ENCODE results near the gene TEX22.

The TEX22 gene

GRCh38 chr14:105375635-105376057, 22.7 kb upstream of the TEX22 start:
- no peak overlapping the region for H3K27ac ChIP-seq (ENCODE audit: low read depth, low read length)
- H3F3A ChIP-seq (ENCODE audit: control insufficient read depth, insufficient read depth) = no peaks in the 10 kb centered on the region
- no peaks in the 10 kb centered on the region for H3K9me2 ChIP-seq (replicated peaks; ENCODE audit: control insufficient read depth, low read length)
- no peak overlapping the region for H3K4me2 ChIP-seq (ENCODE audit: low read length)
- TF ChIP-seq CTCF (IDR thresholded peaks at IDR 0.05; ENCODE audit: low read depth, low read length, poor library complexity, severe bottlenecking) = no peak
- no peak for TF ChIP-seq EZH2phosphoT487 (IDR thresholded peaks at IDR 0.05; ENCODE audit: borderline replicate concordance, low read length)
- H4K20me1 ChIP-seq (ENCODE audit: control insufficient read depth, insufficient read depth, low read depth, low read length) = no peaks in the 10 kb centered on the region
- no peaks in the 10 kb centered on the region for H3K36me3 ChIP-seq (ENCODE audit: control insufficient read depth, low read length)
- no peaks in the 10 kb centered on the region for H3K9me3 ChIP-seq (ENCODE audit: control insufficient read depth, insufficient read depth, low read length)
- H3K4me3 ChIP-seq (ENCODE audit: low read length) = no peak overlapping the region
- peaks cover 6% of the 10 kb centered on the region; the same call in 1 of the 2 replicates for H3K4me1 ChIP-seq (ENCODE audit: control insufficient read depth, low read length)
- no peaks in the 10 kb centered on the region for H3K27me3 ChIP-seq (ENCODE audit: control insufficient read depth, low read length)
- no peaks in the 10 kb centered on the region for H3K79me2 ChIP-seq (ENCODE audit: control insufficient read depth, low read length)

GRCh38 chr14:105376521-105377440, 21.6 kb upstream of the TEX22 start:
- Histone ChIP-seq H3K27ac (ENCODE audit: low read depth, low read length) (no peak overlapping the region), H3K27me3 (ENCODE audit: control insufficient read depth, low read length) (no peaks in the 10 kb centered on the region), H3K4me1 (ENCODE audit: control insufficient read depth, low read length) (peaks cover 6% of the 10 kb centered on the region; the same call in 1 of the 2 replicates), H3K4me3 (ENCODE audit: low read length) (no peak overlapping the region), H3K4me2 (ENCODE audit: low read length) (no peak overlapping the region), H3K36me3 (ENCODE audit: control insufficient read depth, low read length) (no peaks in the 10 kb centered on the region), H3F3A (ENCODE audit: control insufficient read depth, insufficient read depth) (no peaks in the 10 kb centered on the region), H3K9me2 (replicated peaks; ENCODE audit: control insufficient read depth, low read length) (no peaks in the 10 kb centered on the region), H3K9me3 (ENCODE audit: control insufficient read depth, insufficient read depth, low read length) (no peaks in the 10 kb centered on the region), H3K79me2 (ENCODE audit: control insufficient read depth, low read length) (no peaks in the 10 kb centered on the region), H4K20me1 (ENCODE audit: control insufficient read depth, insufficient read depth, low read depth, low read length) (no peaks in the 10 kb centered on the region)
- TF ChIP-seq EZH2phosphoT487 (IDR thresholded peaks at IDR 0.05; ENCODE audit: borderline replicate concordance, low read length) (no peak), CTCF (IDR thresholded peaks at IDR 0.05; ENCODE audit: low read depth, low read length, poor library complexity, severe bottlenecking) (no peak)

DNA sequence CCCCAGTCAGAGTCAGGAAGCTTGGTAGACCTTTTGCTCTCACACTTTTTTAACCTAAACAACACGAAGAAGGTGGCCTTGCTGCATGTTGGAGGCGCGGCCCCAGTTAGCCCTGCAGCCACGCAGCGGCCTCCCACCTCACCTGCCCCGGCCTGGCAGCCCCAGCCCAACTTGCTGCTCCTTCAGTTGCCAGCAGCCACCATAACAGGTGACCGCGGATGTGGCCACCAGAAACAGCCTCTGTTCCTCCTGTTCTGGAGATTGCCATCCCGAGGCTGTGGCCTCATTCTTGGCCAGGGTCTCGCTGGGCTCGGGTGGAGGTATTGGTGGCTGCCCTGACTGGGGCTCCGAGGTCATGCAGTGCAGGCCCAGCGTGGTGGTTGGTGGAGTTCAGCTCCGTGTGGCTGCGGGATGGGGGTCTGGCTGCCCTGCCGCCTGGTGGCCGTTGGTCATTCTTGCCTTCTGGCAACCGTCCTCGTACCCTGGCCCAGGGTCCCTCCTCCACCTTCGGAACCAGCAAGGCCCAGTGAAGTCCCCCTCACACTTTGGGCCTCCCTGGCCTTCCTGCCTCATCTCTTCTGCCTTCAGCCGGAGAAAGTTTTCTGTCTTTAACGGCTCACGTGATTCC, 20.7 kb upstream of the TEX22 start:
- H3K27ac ChIP-seq (ENCODE audit: low read depth, low read length) = no peak overlapping the region
- H3K4me1 ChIP-seq (ENCODE audit: control insufficient read depth, low read length) = peaks cover 6% of the 10 kb centered on the region; the same call in 1 of the 2 replicates
- no peaks in the 10 kb centered on the region for H4K20me1 ChIP-seq (ENCODE audit: control insufficient read depth, insufficient read depth, low read depth, low read length)
- H3K27me3 ChIP-seq (ENCODE audit: control insufficient read depth, low read length) = no peaks in the 10 kb centered on the region
- no peak overlapping the region for H3K4me2 ChIP-seq (ENCODE audit: low read length)
- no peak for TF ChIP-seq EZH2phosphoT487 (IDR thresholded peaks at IDR 0.05; ENCODE audit: borderline replicate concordance, low read length)
- TF ChIP-seq CTCF (IDR thresholded peaks at IDR 0.05; ENCODE audit: low read depth, low read length, poor library complexity, severe bottlenecking) = no peak
- H3K4me3 ChIP-seq (ENCODE audit: low read length) = no peak overlapping the region
- no peaks in the 10 kb centered on the region for H3K36me3 ChIP-seq (ENCODE audit: control insufficient read depth, low read length)
- H3K9me2 ChIP-seq (replicated peaks; ENCODE audit: control insufficient read depth, low read length) = no peaks in the 10 kb centered on the region
- H3K9me3 ChIP-seq (ENCODE audit: control insufficient read depth, insufficient read depth, low read length) = no peaks in the 10 kb centered on the region
- no peaks in the 10 kb centered on the region for H3K79me2 ChIP-seq (ENCODE audit: control insufficient read depth, low read length)
- no peaks in the 10 kb centered on the region for H3F3A ChIP-seq (ENCODE audit: control insufficient read depth, insufficient read depth)
